ENCODE results near the gene PTPRD.
"Not testable (repeated sequence)": the region's sequence is repeated elsewhere in the genome, so short reads cannot be mapped to it uniquely, and the experiment has no call there.

Gene PTPRD

DNA sequence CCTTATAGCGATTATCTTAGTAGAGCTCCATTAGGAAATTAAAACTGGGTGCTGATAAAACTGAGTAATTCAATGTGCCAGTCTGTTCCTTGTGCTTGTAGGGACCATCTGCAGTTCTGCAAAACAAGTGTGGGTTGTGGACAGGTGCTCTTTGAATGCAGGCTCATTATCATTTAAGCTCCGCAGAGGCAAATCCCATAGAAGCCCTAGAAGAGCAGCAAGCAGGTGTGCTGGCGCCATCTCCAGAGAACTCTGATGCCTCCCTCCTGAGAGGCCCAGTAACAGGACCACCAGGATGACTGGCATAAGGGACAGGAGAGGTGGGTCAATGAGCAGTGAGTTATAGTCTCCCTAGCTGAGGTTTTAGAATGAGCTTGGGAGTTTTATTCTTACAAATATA, 1470.8 kb downstream of the PTPRD start:
- DNase-seq (ENCODE audit: low read depth): no peak

- no peak for DNase-seq (ENCODE audit: low read depth)
These were observed 1479.3 kb downstream of the PTPRD start for GRCh38 chr9:9133526-9133925.

- no peak for DNase-seq (ENCODE audit: low read depth)
These were observed 1488.2 kb downstream of the PTPRD start for GRCh38 chr9:9124616-9125015.

DNA sequence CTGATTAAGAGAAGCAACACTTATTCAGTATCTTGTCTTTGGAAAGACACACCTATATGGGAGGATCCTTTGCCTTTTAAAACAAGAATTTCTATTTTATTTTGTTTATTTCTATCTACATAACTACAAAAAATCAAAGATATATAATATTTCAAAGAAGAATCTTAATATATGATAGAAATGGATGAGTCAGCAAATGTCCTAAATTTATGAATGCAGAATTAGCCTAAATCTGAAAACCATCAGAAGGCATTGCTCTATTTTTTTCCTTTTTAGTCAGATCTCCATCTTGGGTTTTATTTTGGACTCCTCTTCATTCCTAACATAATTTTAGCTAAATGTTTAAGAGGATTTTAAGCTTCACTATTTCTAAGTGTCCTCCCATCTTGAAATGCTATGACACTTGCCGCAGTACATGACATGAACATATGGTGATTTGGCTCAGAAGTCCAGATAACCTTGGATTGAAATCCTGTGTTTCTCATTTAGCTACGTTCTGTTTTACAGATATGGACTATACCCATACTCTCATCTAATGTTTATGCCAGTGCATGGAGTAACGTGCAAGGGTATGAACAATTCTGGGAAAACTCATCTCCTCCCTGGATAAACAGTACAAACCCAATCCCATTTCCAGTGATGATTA, 1490.4 kb downstream of the PTPRD start:
- DNase-seq (ENCODE audit: low read depth): no peak

GRCh38 chr9:9117866-9118265, 1494.9 kb downstream of the PTPRD start:
- no peak for DNase-seq (ENCODE audit: low read depth)

- DNase-seq (ENCODE audit: low read depth): no peak
These were observed 1500.6 kb downstream of the PTPRD start for GRCh38 chr9:9112001-9112720.

- no peak for DNase-seq (ENCODE audit: low read depth)
These were observed 1504.2 kb downstream of the PTPRD start for GRCh38 chr9:9108641-9109040.

- no peak for DNase-seq (ENCODE audit: low read depth)
These were observed 1510.5 kb downstream of the PTPRD start for GRCh38 chr9:9102295-9102694.

DNA sequence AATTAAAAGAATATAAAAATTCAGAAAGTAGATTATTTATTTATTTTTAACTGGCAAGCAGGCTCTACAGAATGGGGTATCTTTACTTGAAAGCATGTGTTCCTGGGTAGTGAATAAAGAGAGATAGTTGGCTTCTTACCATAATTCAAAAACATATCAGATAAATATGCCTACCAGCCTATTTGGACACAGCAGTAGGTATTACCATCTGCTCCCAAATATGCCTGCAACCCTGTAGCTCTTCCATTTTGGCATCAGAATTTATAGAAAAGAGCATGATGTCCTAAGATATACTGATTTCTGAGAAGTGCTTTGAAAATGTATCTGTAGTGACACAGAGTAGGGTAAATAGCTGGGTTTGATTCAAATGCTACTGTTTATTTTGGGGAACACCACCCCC, 1512.7 kb downstream of the PTPRD start:
- DNase-seq (ENCODE audit: low read depth): no peak

GRCh38 chr9:9099646-9100045, 1513.2 kb downstream of the PTPRD start:
- DNase-seq (ENCODE audit: low read depth): no peak

- DNase-seq (ENCODE audit: low read depth): not testable (repeated sequence)
These were observed 1515.5 kb downstream of the PTPRD start for GRCh38 chr9:9097254-9097653.

DNA sequence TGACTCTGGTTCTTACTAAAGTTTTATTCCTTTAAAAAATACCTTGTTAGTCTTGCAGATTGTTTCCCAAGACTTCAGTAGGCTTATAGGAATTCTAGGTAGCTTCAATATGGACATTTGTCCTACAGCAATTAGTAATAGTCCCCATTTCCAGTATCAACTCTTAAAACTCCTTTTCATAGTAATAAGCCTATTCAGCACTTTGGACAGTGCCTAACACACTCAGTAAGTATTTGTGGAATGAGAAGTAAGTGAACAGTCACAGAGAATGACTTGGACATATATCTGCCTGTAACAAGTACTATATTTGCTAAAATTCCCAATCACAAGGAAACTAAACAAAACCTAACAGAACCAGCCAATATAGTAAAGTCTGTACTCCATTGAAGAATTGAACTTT, 1521.4 kb downstream of the PTPRD start:
- DNase-seq (ENCODE audit: low read depth): no peak

DNA sequence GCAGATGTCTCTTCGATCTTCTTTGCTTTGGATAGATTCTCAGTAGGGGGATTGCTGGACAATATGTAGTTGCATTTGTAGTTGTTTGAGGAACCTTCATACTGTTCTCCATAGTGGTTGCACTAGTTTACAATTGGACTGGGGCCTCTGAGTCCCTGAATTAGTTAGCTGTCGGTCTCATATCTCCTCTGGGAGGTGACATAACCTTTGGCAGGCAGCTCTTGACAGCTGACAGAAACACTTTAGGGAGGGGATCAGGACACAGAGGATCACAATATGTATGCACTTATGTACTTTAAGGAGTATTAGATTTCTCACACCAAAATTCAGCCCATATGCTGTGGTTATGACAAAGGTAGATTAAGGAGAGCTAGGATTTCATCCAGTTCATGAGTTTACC, 1533.3 kb downstream of the PTPRD start:
- DNase-seq (ENCODE audit: low read depth): no peak

GRCh38 chr9:9078301-9078700, 1534.5 kb downstream of the PTPRD start:
- DNase-seq (ENCODE audit: low read depth): no peak

- DNase-seq (ENCODE audit: low read depth): no peak
These were observed 1551.2 kb downstream of the PTPRD start for GRCh38 chr9:9061627-9062026.

DNA sequence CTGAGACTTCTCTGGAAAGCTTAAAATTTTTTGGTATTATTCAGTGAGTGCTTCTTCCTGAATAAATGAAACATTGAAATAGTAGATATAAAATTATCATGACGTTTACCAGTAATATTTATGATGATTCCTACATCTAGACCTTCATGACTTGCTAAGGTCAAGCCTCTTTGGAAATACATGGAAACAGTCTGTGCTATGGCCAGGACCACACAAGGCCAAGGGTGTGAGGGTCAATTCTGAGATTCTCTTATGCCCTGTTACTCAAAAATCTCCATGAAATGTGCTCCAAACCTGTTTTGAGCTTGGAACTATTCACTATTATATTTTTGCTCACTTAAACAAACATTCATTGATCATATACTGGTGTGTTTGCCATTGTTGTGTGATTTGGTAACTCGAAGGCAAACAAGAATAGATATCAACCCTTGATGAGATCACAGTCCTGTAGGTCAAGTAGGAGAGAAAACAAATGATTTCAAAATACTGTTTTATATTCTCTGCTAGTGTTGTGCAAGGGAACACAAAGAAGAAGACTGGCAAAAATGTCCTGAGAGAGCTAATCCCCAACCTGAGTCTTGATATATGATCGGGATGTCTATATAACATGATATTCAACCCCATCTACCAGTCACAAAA, 1558.3 kb downstream of the PTPRD start:
- no peak for DNase-seq (ENCODE audit: low read depth)

DNA sequence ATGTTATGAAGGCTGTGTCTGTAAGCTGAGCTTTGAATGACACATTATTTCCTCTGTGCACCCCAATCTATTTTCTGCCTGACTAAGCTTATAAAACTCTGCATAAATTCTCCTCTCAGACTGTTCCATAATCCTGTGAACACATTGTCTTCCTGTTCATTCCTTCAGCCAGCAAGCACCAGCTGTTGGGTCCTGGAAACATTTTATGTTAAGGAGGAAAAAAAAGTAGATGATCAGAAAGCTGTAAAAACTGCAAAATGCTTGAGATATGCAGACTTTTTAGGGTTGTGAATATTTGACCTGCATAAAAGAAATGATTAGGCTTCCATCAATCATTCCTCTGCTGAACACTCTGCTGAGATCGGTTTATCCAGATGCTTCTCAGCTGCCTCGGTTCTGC, 1567.2 kb downstream of the PTPRD start:
- no peak for DNase-seq (ENCODE audit: low read depth)

GRCh38 chr9:9045072-9045471, 1567.7 kb downstream of the PTPRD start:
- no peak for DNase-seq (ENCODE audit: low read depth)

- not testable (repeated sequence) for DNase-seq (ENCODE audit: low read depth)
These were observed 1569.0 kb downstream of the PTPRD start for GRCh38 chr9:9043788-9044187.

DNA sequence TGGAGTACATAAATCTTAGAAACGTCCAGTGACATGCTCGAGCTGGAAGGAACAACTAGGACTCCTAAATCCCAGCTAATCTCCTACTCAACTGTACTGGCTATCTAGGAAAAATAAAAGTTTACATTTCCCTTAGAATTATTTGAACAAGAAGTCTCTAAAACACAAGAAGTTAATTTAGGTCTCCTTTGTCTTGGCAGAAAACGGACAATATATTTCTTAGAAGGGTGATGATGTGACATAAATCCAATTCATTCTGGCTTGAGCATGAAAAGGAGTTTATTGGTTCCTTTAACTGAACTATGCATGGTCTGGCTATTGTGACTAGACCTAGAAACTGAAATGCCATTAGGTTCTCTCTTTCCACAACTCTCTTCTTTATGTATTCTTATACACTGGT, 1571.0 kb downstream of the PTPRD start:
- no peak for DNase-seq (ENCODE audit: low read depth)

DNA sequence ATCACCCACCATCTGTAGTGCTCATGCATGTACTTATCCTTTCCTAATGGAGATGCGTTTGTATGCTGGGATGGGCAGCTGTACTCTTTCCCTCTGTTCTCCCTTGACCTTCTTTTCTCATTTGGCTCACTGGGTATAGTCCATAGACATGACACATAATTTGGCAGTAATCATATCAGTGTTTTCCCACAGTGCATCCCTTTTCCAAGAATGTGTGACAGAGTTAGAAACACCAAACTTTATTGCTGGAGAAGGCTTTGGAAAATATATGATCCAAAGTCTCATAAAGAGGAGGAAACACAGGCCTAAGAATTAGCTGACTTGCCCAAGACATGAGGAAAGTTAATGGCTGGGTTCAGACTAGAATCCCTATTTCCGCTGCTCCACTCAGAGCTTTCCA, 1579.8 kb downstream of the PTPRD start:
- no peak for DNase-seq (ENCODE audit: low read depth)

DNA sequence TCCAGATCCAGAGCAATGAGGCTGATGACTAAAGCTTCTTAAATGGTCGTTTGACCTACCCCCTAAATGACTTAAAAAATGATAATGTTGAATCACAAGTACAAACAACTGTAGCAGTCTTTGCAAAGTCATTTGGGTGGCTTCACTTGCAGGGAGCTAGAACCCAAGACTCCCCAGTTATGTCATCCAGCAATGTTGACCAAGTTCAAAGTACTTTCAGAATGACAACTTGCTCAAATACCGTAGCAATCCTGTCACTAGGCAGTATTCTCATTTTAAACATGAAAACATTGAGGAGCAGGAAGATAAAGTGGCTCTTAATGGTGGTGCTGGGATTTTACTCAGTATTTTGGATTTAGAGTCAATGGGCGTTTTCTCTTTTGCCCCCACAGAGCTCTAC, 1596.2 kb downstream of the PTPRD start:
- no peak for DNase-seq (ENCODE audit: low read depth)

- DNase-seq (ENCODE audit: low read depth): no peak
These were observed 1608.0 kb downstream of the PTPRD start for GRCh38 chr9:9004810-9005209.
